Measurements from ENCODE around the gene CERK. TPM values are rescaled to one million over a fixed set of nuclear protein-coding genes. Genes with fewer than 3 reads are reported as not detected.

CERK gene
- total and polyA plus RNA-seq, 2 experiments from 2014 or later: 37.2 to 74.9 TPM

DNA sequence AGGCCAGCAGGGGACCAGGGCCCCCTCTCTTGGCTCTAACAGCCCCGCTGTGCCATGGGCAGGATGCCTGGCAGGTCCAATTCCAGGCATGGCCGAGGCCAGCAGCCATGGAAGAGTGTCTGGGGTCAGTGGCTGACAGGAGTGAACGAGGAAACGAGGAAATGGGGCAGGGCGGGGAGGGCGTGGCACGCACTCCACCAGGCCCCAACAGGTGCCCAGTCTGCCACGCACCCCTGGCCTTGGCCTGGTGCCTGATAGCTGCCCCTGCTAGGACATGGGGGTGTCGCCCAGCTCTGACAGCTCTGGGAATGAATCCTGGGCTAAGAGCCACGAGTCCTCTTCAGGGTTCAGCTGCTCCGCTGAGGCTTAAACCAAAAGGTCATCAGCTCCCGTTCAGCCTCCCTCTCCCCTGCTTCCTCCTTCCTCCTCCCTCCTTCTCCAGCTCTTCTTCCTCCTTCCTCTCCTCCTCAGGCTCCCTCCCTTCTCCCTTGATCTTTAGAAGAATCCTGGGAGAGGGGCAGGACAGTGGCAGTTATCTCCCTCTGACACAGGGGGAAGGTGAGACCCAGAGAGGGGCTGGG, 12.9 kb upstream of the CERK start:
- Histone ChIP-seq H3K4me1 (ENCODE audit: low read depth) (peaks cover 8% of the 10 kb centered on the region), H3K4me3 (no peak overlapping the region), H3K36me3 (no peaks in the 10 kb centered on the region), H3K27ac (no peak overlapping the region), H3K9me3 (ENCODE audit: low read depth) (no peaks in the 10 kb centered on the region), H3K27me3 (peaks cover 5% of the 10 kb centered on the region)
- no peak for DNase-seq (ENCODE audit: low read depth in 1 of 2, low spot score in 1 of 2)
- TF ChIP-seq, protein P1, sequence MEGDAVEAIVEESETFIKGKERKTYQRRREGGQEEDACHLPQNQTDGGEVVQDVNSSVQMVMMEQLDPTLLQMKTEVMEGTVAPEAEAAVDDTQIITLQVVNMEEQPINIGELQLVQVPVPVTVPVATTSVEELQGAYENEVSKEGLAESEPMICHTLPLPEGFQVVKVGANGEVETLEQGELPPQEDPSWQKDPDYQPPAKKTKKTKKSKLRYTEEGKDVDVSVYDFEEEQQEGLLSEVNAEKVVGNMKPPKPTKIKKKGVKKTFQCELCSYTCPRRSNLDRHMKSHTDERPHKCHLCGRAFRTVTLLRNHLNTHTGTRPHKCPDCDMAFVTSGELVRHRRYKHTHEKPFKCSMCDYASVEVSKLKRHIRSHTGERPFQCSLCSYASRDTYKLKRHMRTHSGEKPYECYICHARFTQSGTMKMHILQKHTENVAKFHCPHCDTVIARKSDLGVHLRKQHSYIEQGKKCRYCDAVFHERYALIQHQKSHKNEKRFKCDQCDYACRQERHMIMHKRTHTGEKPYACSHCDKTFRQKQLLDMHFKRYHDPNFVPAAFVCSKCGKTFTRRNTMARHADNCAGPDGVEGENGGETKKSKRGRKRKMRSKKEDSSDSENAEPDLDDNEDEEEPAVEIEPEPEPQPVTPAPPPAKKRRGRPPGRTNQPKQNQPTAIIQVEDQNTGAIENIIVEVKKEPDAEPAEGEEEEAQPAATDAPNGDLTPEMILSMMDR (IDR thresholded peaks at IDR 0.05; ENCODE audit: low read depth, low read length): no peak

DNA sequence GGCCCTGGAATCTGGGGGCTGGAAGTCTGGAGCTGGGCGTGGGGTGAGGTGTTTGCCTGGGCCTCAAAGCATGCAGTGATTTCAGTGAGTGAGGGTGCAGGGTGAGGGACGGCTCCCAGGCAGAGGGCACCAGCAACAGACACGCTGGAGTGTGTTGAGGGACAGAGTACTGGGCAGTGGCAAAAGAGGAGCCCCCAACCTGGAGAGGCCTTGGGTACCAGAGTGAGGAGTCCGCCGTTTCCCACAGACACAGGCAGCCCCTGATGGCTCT, 12.4 kb upstream of the CERK start:
- Histone ChIP-seq H3K4me3 (no peak overlapping the region), H3K36me3 (no peaks in the 10 kb centered on the region), H3K27me3 (peaks cover 5% of the 10 kb centered on the region), H3K9me3 (ENCODE audit: low read depth) (no peaks in the 10 kb centered on the region), H3K4me1 (ENCODE audit: low read depth) (peaks cover 8% of the 10 kb centered on the region), H3K27ac (no peak overlapping the region)
- DNase-seq (ENCODE audit: low read depth in 1 of 2, low spot score in 1 of 2): no peak
- TF ChIP-seq, protein P1 (IDR thresholded peaks at IDR 0.05; ENCODE audit: low read depth, low read length): no peak

DNA sequence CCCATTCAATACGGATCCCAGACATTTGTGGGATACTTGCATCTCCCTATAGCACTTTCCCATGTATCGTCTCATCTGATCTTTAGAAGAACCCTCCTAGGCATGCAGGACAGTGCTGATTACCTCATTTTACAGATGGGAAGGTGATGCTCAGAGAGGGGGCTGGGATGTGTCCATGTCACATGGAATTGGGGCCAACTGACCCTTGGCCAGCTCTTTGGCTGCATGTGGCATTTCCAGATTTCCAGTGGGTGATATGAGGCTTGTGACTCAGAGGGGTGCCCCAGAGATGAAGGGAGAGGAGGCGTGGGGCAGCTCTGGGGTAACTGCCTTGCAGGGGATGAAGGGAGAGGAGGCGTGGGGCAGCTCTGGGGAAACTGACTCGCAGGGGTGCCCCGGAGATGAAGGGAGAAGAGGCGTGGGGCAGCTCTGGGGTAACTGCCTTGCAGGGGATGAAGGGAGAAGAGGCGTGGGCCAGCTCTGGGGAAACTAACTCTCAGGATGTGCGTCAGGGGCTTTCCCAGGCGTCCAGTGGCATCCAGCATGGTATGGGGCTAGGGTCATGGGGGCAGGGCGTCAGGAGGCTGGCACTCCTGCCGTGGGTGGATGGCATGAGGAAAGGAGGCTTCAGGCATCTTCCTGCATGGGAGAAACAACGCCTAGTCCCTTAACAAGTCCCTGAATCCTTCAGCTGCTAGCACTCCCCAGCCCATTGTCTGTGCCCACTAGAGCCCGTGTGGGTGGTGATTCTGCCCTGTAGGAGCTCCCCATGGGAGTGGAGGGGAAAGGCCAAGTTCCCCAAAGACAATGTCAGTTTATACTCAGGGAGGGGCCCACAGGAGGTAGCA, 11.9 kb upstream of the CERK start:
- DNase-seq (ENCODE audit: low read depth in 1 of 2, low spot score in 1 of 2): no peak
- TF ChIP-seq, protein P1 (IDR thresholded peaks at IDR 0.05; ENCODE audit: low read depth, low read length): no peak
- H3K27ac ChIP-seq: no peak overlapping the region
- H3K4me1 ChIP-seq (ENCODE audit: low read depth): peaks cover 8% of the 10 kb centered on the region
- peaks cover 5% of the 10 kb centered on the region for H3K27me3 ChIP-seq
- no peaks in the 10 kb centered on the region for H3K36me3 ChIP-seq
- H3K4me3 ChIP-seq: no peak overlapping the region
- H3K9me3 ChIP-seq (ENCODE audit: low read depth): no peaks in the 10 kb centered on the region

DNA sequence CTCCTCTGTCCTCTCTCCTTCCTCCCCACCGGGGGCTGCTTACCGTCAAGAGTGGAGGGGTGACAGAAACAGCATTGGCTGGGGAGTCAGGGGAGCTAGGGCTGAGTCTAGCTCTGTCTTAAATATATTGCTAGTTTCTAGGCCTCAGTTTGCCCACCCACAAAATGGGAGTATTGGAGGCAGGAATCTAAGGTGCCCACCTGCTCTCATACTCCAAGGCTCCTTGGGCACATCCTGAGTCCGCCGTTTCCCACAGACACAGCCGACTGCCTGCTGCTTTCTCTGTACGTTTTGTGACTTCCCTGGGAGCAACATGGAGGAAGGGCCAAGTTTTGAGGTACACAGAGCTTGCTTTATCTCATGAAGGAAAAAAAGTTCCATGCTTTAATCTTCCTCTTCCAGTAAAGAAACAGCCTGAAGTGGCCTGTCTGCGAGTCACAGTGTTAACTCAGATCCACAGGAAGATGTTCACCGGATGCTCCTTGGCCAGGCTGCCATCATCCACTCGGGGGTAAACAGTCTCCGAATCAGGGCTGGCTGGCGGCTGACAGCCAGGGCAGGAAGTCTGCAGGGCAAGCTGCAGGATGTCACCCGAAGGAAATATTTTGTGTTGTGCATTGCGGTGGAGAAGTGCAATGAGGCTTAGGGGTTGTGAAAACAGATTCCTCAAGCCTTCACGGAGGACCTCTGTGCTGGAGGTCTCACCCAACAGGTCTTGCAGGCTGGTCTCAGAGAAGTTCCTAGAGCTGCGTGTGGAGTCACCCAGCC, 11.0 kb upstream of the CERK start:
- no peaks in the 10 kb centered on the region for H3K9me3 ChIP-seq (ENCODE audit: low read depth)
- peaks cover 8% of the 10 kb centered on the region for H3K4me1 ChIP-seq (ENCODE audit: low read depth)
- no peak overlapping the region for H3K27ac ChIP-seq
- no peaks in the 10 kb centered on the region for H3K36me3 ChIP-seq
- H3K27me3 ChIP-seq: peaks cover 5% of the 10 kb centered on the region
- H3K4me3 ChIP-seq: no peak overlapping the region
- DNase-seq (ENCODE audit: low read depth in 1 of 2, low spot score in 1 of 2): peak in 1 of 2 donors; percentile 64
- TF ChIP-seq, protein P1 (IDR thresholded peaks at IDR 0.05; ENCODE audit: low read depth, low read length): no peak

DNA sequence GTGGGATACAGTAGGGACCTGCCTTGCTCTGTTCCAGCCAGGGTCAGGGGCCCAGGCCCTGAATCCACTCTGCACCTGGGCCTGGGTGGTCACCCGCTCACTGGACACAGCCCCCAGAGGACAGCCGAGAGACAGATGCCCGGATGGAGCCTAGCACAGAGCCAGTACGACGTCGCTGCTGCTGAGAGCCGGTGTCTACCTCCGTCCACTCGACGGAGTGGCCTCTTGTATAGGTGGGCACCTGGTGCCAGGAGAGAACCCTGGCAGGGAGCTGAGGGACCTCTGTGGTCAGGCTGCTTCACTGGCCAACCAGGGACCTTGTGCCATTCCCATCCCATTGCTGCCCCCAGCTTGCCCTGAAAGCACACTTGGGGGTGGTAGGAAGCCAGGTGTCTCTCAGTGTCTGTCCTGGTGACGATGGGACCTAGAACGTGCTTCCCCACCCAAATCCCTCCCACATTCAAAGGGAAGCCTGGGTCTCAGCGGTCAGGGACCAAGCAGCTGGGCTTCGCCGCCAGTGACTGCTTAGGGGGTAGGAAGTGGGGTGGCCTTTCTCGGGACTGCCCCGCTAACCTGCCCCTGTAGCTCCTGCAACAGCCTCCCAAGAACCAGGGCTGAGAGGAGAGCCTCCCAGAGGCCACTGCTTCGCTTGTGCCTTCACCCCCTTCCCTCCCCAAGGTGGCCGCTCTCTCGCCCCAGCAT, 10.3 kb upstream of the CERK start:
- Histone ChIP-seq H3K27ac (no peak overlapping the region), H3K27me3 (peaks cover 5% of the 10 kb centered on the region), H3K9me3 (ENCODE audit: low read depth) (no peaks in the 10 kb centered on the region), H3K36me3 (no peaks in the 10 kb centered on the region), H3K4me3 (no peak overlapping the region), H3K4me1 (ENCODE audit: low read depth) (peaks cover 8% of the 10 kb centered on the region)
- TF ChIP-seq, protein P1 (IDR thresholded peaks at IDR 0.05; ENCODE audit: low read depth, low read length): no peak
- DNase-seq (ENCODE audit: low read depth in 1 of 2, low spot score in 1 of 2): no peak
